Left lung (tissue), 10 donors: ENCODE data around the gene ROR2. TPM values are rescaled to one million over a fixed set of nuclear protein-coding genes. Genes with fewer than 3 reads are reported as not detected.

Experiments
- ATAC-seq: fragments of 200-7000 bp; cut with Tn5 transposase; one replicate; pipeline ENCODE4 v1.9.1; 2020; ENCODE audit warnings: moderate library complexity
- DNase-seq, 4 donors: peaks; one replicate each; pipeline ENCODE4 v3.0.0-alpha.2; 2013 to 2020
- H3K27ac ChIP-seq, 2 donors: fragments of 200-600 bp; sonication (generic) in 1 of 2; one replicate each; pipeline versions ENCODE4 v1.5.0 to v1.8.0; 2020 to 2021
- H3K27me3 ChIP-seq, 2 donors: fragments of 200-600 bp; sonication (generic) in 1 of 2; one replicate each; pipeline versions ENCODE4 v1.5.0 to v1.8.0; 2020 to 2021
- H3K36me3 ChIP-seq, 2 donors: fragments of 200-600 bp; sonication (generic) in 1 of 2; one replicate each; pipeline versions ENCODE4 v1.5.0 to v1.8.0; 2020 to 2021
- H3K4me1 ChIP-seq, 2 donors: fragments of 200-600 bp; one replicate each; pipeline ENCODE4 v1.8.0; 2021
- H3K4me3 ChIP-seq, 2 donors: fragments of 200-600 bp; sonication (generic) in 1 of 2; one replicate each; pipeline versions ENCODE4 v1.5.0 to v1.8.0; 2020 to 2021; ENCODE audit warnings: mild to moderate bottlenecking in 1 of 2
- H3K9me3 ChIP-seq, 2 donors: fragments of 200-600 bp; sonication (generic) in 1 of 2; one replicate each; pipeline versions ENCODE4 v1.5.0 to v1.8.0; 2020 to 2021
- CTCF ChIP-seq, 2 donors: fragments of 200-600 bp; sonication (generic) in 1 of 2; IDR thresholded peaks; one replicate each; pipeline versions ENCODE4 v1.5.0 to v1.8.0; 2021; ENCODE audit warnings: antibody characterized with exemption in 2 of 2
- intact Hi-C, 2 donors: fragments of 100-400 bp; cut with DNase I; formaldehyde crosslinking; loops; one replicate each; pipeline versions ENCODE4 v1.11.2 to v1.14.2; 2022
- polyA plus RNA-seq, 6 donors: library from polyadenylated mRNA; unstranded; fragments of 120-200 nt; gene quantifications; one replicate each; pipeline ENCODE4 v1.2.1, GENCODE V29; 2013; ENCODE audit not compliant: insufficient read length in 6 of 6
- total RNA-seq, 2 donors: library from RNA; stranded (reverse); fragmentation: NEBNext Ultra II Directional; extraction: Animal tissue kit (Norgen Biotek cat#: 25700); gene quantifications; one replicate each; pipeline ENCODE4 v1.2.1, GENCODE V29; 2021
- donor health status: DM: no; HTN: yes; CAD: no.
- donor health status: DM: no; HTN: no; CAD: no.

The ROR2 gene
- total and polyA plus RNA-seq, 8 donors, result 11.5 to 36.5 (median 29.7) TPM

DNA sequence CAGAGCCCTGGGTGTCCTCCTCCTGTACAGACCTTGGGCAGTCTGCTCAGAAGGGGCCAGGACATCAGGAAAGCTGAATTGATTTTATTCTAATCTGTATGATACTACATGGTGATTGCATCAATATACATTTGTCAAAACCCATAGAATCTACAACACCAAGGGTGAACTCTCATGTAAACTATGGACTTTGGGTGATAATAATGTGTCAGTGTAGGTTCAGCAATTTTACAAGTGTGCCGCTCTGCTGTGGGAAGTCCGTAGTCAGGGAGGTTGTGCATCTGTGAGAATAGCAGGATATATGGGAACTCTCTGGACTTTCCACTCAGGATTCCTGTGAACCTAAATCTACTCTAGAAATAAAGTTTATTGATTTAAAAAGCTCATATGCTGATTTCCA lies 371.1 kb downstream of the ROR2 start:
- Histone ChIP-seq H3K4me1 (no peaks in the 10 kb centered on the region), H3K36me3 (no peaks in the 10 kb centered on the region), H3K27me3 (peaks cover 0 to 19% of the 10 kb centered on the region in 2 donors), H3K4me3 (no peak overlapping the region), H3K27ac (no peak overlapping the region), H3K9me3 (no peaks in the 10 kb centered on the region)
- ATAC-seq, result no peak
- no peak for TF ChIP-seq CTCF (IDR thresholded peaks at IDR 0.05)
- DNase-seq, result no peak
- intact Hi-C loops, result no loop called here

DNA sequence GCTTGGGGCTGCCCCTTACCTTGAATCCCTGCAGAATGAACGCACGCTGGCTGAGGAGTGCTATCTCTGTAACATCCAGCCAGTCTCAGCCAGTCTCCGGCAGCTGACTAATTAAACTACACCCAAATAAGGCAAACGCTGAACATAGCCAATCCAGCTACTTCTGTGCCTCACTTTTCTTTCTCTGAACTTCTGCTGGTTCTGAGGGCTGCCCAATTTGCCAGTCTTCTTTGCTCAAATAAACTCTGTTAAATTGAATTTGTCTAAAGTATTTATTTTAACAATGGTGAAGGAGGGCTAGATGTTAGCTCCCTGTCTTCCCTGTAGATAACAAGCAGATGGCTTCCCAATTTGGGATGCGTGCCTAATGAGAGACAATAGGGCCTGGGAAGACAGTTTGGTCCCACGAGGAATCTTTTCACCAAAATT lies 372.4 kb downstream of the ROR2 start:
- Histone ChIP-seq H3K9me3 (no peaks in the 10 kb centered on the region), H3K27ac (no peak overlapping the region), H3K4me3 (no peak overlapping the region), H3K4me1 (no peaks in the 10 kb centered on the region), H3K27me3 (peaks cover 0 to 19% of the 10 kb centered on the region in 2 donors), H3K36me3 (no peaks in the 10 kb centered on the region)
- intact Hi-C loops, result no loop called here
- no peak for TF ChIP-seq CTCF (IDR thresholded peaks at IDR 0.05)
- ATAC-seq, result no peak
- no peak for DNase-seq

GRCh38 chr9:91572811-91573210 lies 377.2 kb downstream of the ROR2 start:
- intact Hi-C loops, result no loop called here
- DNase-seq (no peak), ATAC-seq (no peak)
- TF ChIP-seq CTCF (IDR thresholded peaks at IDR 0.05), result no peak
- no peaks in the 10 kb centered on the region for H3K4me1 ChIP-seq
- no peaks in the 10 kb centered on the region for H3K36me3 ChIP-seq
- no peak overlapping the region for H3K4me3 ChIP-seq
- no peaks in the 10 kb centered on the region for H3K27me3 ChIP-seq
- no peaks in the 10 kb centered on the region for H3K9me3 ChIP-seq
- H3K27ac ChIP-seq, result no peak overlapping the region

- no peaks in the 10 kb centered on the region for H3K36me3 ChIP-seq
- H3K9me3 ChIP-seq, result no peaks in the 10 kb centered on the region
- no peaks in the 10 kb centered on the region for H3K4me1 ChIP-seq
- intact Hi-C loops, result no loop called here
- no peak for TF ChIP-seq CTCF (IDR thresholded peaks at IDR 0.05)
- DNase-seq, result no peak
- H3K27me3 ChIP-seq, result no peaks in the 10 kb centered on the region
- no peak overlapping the region for H3K4me3 ChIP-seq
- H3K27ac ChIP-seq, result no peak overlapping the region
- no peak for ATAC-seq
These were observed 378.0 kb downstream of the ROR2 start for GRCh38 chr9:91572044-91572443.

DNA sequence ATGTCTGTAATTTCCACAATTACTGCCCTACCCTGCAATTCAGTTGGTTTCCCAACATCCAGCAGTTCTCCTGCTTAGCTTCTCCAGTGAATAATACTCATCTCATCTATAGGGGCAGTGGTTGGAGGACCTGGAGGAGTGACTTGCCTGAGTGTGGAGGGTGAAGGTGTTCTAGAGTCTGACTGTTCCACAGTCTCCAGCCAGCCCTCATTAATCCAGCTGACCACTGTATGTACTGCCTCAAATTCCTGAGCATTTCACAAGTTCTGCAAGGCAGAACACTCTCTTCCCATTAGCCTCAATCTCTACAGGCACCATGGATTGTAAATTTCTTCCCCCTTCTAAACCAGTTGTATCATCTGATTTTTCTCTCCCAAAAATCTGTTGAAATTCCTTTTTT lies 379.0 kb downstream of the ROR2 start:
- Histone ChIP-seq H3K36me3 (no peaks in the 10 kb centered on the region), H3K27ac (no peak overlapping the region)

More for the DNA sequence above, 379.0 kb downstream of the ROR2 start:
- DNase-seq, result no peak
- no peak overlapping the region for H3K4me3 ChIP-seq
- no peak for TF ChIP-seq CTCF (IDR thresholded peaks at IDR 0.05)
- no peaks in the 10 kb centered on the region for H3K27me3 ChIP-seq
- intact Hi-C loops, result no loop called here
- no peak for ATAC-seq
- no peaks in the 10 kb centered on the region for H3K9me3 ChIP-seq
- H3K4me1 ChIP-seq, result no peaks in the 10 kb centered on the region
